ENCODE measurements around the gene PKIB. TPM values are rescaled to one million over a fixed set of nuclear protein-coding genes. Genes with fewer than 3 reads are reported as not detected.

The PKIB gene
- total RNA-seq, 4 donors from 2014 or later = 0.90 to 5.7 (median 2.0) TPM; not detected in 1

GRCh38 chr6:122654012-122654411 is 43.8 kb downstream of the PKIB start:
- H3K9me3 ChIP-seq = no peaks in the 10 kb centered on the region
- no peak overlapping the region for H3K27ac ChIP-seq
- H3K27me3 ChIP-seq = no peaks in the 10 kb centered on the region
- H3K4me3 ChIP-seq = no peak overlapping the region
- no peaks in the 10 kb centered on the region for H3K36me3 ChIP-seq
- H3K4me1 ChIP-seq = no peaks in the 10 kb centered on the region
- no peak for TF ChIP-seq POLR2A (IDR thresholded peaks at IDR 0.05)
- no peak for TF ChIP-seq EP300 (IDR thresholded peaks at IDR 0.05)
- TF ChIP-seq CTCF (IDR thresholded peaks at IDR 0.05) = no peak
- DNase-seq (ENCODE audit: low spot score in 2 of 2) = no peak
- 76 to 81% methylated on average over 2 of the region's 2 CpGs for WGBS, 2 donors

- Histone ChIP-seq H3K4me1 (no peaks in the 10 kb centered on the region), H3K27me3 (no peaks in the 10 kb centered on the region), H3K9me3 (no peaks in the 10 kb centered on the region), H3K4me3 (no peak overlapping the region), H3K36me3 (no peaks in the 10 kb centered on the region), H3K27ac (no peak overlapping the region)
- DNase-seq (ENCODE audit: low spot score in 2 of 2) = no peak
- 79 to 84% methylated on average over 1 of the region's 1 CpG for WGBS, 2 donors
- no peak for TF ChIP-seq CTCF (IDR thresholded peaks at IDR 0.05)
- no peak for TF ChIP-seq POLR2A (IDR thresholded peaks at IDR 0.05)
- no peak for TF ChIP-seq EP300 (IDR thresholded peaks at IDR 0.05)
Measured at GRCh38 chr6:122657601-122658000, 47.4 kb downstream of the PKIB start.

- H3K36me3 ChIP-seq = no peaks in the 10 kb centered on the region
- TF ChIP-seq CTCF (IDR thresholded peaks at IDR 0.05) (no peak), POLR2A (IDR thresholded peaks at IDR 0.05) (no peak)
- WGBS, 2 donors = 78 to 80% methylated on average over 3 of the region's 3 CpGs
- H3K27me3 ChIP-seq = no peaks in the 10 kb centered on the region
- H3K9me3 ChIP-seq = no peaks in the 10 kb centered on the region
- H3K27ac ChIP-seq = no peak overlapping the region
- H3K4me1 ChIP-seq = no peaks in the 10 kb centered on the region
- H3K4me3 ChIP-seq = no peak overlapping the region
- no peak for DNase-seq (ENCODE audit: low spot score in 2 of 2)
Measured at GRCh38 chr6:122660296-122660695, 50.1 kb downstream of the PKIB start.

GRCh38 chr6:122663981-122664380 is 53.8 kb downstream of the PKIB start:
- H3K27ac ChIP-seq = no peak overlapping the region
- no peaks in the 10 kb centered on the region for H3K9me3 ChIP-seq
- no peak for TF ChIP-seq EP300 (IDR thresholded peaks at IDR 0.05)
- TF ChIP-seq CTCF (IDR thresholded peaks at IDR 0.05) = no peak
- no peaks in the 10 kb centered on the region for H3K4me1 ChIP-seq
- no peak for DNase-seq (ENCODE audit: low spot score in 2 of 2)
- no peaks in the 10 kb centered on the region for H3K27me3 ChIP-seq
- no peak overlapping the region for H3K4me3 ChIP-seq
- H3K36me3 ChIP-seq = no peaks in the 10 kb centered on the region

- 69 to 82% methylated on average over 4 of the region's 4 CpGs for WGBS, 2 donors
- Histone ChIP-seq H3K4me1 (no peaks in the 10 kb centered on the region), H3K27me3 (no peaks in the 10 kb centered on the region), H3K9me3 (no peaks in the 10 kb centered on the region), H3K36me3 (no peaks in the 10 kb centered on the region), H3K4me3 (no peak overlapping the region), H3K27ac (no peak overlapping the region)
- DNase-seq (ENCODE audit: low spot score in 2 of 2) = no peak
- TF ChIP-seq CTCF (IDR thresholded peaks at IDR 0.05) (no peak), POLR2A (IDR thresholded peaks at IDR 0.05) (no peak), EP300 (IDR thresholded peaks at IDR 0.05) (no peak)
Measured at GRCh38 chr6:122665929-122666328, 55.7 kb downstream of the PKIB start.
